Measurements from ENCODE around the gene SRSF12.

DNA sequence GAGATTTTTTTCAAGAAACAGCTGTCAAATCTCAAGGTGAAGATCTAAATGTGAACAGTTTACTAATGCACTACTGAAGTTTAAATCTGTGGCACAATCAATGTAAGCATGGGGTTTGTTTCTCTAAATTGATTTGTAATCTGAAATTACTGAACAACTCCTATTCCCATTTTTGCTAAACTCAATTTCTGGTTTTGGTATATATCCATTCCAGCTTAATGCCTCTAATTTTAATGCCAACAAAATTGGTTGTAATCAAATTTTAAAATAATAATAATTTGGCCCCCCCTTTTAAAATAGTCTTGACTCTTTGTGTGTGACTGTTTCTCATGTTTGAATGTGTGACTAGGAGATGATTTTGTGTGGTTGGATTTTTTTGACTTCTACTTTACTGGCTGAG is 33.3 kb downstream of the SRSF12 start:
- no peak for TF ChIP-seq EZH2 (IDR thresholded peaks at IDR 0.05; ENCODE audit: borderline replicate concordance)
- TF ChIP-seq, protein P1, sequence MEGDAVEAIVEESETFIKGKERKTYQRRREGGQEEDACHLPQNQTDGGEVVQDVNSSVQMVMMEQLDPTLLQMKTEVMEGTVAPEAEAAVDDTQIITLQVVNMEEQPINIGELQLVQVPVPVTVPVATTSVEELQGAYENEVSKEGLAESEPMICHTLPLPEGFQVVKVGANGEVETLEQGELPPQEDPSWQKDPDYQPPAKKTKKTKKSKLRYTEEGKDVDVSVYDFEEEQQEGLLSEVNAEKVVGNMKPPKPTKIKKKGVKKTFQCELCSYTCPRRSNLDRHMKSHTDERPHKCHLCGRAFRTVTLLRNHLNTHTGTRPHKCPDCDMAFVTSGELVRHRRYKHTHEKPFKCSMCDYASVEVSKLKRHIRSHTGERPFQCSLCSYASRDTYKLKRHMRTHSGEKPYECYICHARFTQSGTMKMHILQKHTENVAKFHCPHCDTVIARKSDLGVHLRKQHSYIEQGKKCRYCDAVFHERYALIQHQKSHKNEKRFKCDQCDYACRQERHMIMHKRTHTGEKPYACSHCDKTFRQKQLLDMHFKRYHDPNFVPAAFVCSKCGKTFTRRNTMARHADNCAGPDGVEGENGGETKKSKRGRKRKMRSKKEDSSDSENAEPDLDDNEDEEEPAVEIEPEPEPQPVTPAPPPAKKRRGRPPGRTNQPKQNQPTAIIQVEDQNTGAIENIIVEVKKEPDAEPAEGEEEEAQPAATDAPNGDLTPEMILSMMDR (IDR thresholded peaks at IDR 0.05; ENCODE audit: poor library complexity) = no peak
